ENCODE measurements around the gene MYOCD.
"Not testable (repeated sequence)": the region's sequence is repeated elsewhere in the genome, so short reads cannot be mapped to it uniquely, and the experiment has no call there.

Gene MYOCD, protein sequence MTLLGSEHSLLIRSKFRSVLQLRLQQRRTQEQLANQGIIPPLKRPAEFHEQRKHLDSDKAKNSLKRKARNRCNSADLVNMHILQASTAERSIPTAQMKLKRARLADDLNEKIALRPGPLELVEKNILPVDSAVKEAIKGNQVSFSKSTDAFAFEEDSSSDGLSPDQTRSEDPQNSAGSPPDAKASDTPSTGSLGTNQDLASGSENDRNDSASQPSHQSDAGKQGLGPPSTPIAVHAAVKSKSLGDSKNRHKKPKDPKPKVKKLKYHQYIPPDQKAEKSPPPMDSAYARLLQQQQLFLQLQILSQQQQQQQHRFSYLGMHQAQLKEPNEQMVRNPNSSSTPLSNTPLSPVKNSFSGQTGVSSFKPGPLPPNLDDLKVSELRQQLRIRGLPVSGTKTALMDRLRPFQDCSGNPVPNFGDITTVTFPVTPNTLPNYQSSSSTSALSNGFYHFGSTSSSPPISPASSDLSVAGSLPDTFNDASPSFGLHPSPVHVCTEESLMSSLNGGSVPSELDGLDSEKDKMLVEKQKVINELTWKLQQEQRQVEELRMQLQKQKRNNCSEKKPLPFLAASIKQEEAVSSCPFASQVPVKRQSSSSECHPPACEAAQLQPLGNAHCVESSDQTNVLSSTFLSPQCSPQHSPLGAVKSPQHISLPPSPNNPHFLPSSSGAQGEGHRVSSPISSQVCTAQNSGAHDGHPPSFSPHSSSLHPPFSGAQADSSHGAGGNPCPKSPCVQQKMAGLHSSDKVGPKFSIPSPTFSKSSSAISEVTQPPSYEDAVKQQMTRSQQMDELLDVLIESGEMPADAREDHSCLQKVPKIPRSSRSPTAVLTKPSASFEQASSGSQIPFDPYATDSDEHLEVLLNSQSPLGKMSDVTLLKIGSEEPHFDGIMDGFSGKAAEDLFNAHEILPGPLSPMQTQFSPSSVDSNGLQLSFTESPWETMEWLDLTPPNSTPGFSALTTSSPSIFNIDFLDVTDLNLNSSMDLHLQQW

DNA sequence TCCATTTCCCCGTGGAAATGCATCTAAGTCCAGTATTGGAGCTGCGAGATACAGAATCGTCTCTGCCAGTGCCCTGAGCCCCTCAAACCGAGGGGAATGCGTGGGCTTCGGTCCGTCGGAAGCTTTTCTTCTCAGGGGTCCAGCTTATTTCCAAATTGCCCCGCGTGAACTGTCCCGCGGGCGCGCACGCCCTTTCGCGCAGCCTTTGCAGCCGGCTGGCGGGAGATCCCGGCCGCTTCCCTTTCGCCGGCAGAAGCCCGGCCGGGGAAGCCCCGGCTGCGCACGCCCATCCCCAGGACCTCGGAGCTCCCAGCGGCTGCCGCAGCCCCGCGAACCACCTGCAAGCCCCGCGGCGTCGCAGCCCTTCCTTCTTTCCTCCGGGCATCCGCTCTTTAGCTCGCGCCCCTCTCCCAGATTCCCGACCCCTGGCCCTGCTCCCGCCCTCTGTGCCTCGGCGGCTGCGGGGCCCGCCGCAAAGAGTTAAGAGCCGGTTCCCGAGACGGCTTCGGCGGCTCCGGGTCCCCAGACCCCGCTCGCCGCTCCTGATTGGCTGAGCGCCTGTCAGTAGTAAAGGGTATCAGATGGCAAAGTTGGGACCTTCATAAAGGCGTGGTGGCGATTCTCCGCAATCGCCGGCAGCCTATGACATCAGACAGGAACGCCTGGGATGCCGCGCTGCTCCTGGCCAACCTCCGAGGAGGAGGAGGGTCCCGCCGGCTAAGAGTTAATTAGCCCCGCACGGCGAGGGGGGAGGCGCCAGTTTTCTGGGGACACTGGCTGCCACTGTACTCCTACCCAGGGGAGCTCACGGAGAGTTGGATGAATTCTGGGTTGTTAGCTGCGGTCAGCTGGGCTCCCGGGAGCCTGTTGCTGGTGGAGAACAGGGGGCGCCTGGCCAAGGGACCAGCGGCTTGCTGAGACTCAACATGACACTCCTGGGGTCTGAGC is at the start of gene MYOCD:
Gene MYOCD, plus strand, starts transcription at position 628 of the 948 bp plus-strand sequence. Its CDS starts 299 bp downstream, at position 927.
- DNase-seq = no peak

- DNase-seq = no peak
Measured at GRCh38 chr17:12616161-12616560, 49.5 kb upstream of the MYOCD start.

DNA sequence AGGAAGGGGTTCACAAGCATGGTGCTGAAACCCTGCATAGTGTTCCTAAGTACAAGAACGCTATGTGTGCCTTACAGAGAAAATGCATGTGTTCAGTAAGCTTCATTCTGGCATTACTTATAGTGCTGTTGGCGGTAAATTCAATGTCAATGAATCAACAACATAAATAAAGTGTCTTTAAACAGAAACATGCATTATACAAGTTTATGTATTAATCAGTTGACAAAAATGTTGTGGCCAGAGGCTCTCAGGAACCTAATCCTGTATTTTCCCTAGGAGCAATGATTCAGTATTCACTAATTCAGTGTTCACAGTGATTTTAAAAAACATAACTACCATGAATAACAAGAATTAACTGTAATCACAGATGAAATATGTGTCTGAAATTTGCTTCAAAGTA is 47.1 kb upstream of the MYOCD start:
- DNase-seq = no peak

DNA sequence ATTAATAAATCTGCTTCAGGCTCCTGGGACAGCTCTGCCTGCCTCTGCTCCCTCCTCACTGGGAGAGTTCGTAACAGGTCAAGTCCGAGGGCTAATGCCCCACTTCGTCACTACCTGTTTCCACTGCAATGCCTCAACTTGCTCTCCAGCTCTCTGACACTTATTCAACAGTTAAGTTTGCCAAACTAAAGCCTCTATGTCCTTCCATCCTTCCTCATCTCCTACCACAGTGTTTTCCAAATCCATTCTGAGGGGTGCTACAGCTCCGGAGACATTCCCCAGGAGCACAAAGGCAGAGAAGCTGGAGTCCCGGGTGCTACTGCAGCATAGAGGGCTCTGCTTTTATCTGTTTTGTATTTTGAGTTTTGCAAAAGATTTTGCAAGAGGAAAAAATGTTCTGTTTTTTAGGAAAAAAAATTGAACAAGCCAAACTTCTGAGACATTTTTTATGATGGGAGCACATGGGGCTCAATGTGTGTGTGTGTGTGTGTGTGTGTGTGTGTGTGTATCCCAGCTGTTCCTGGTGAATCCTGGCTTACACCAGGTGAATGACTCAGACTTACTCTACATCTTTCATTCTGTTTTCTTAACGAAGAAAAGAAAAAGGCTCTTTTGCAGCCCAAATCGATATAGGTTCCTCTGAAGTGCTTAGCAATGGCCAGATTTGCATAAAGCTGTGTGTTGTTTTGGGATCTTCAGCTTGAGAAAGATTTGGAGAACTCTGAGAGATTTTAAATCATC is 46.1 kb upstream of the MYOCD start:
- DNase-seq = no peak

- no peak for DNase-seq
Measured at GRCh38 chr17:12620200-12620720, 45.4 kb upstream of the MYOCD start.

DNA sequence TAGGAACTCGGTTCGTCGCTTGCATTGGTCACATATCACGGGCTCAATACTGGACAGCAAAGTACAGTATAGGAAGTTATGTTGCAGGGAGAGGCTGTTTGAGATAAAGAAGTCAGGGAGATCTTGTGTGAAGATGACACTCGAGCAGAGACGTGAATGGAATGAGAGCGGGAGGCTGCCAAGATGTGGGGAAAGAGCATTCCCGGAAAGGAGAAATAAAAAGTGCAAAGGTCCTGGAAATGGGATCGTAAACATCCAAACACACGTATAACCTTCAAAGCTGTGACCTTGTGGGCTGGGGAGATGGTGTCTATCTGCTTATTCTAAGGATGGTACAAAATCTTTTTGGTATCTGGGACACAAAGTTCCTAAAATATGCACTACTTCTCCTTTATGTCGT is 43.0 kb upstream of the MYOCD start:
- no peak for DNase-seq

DNA sequence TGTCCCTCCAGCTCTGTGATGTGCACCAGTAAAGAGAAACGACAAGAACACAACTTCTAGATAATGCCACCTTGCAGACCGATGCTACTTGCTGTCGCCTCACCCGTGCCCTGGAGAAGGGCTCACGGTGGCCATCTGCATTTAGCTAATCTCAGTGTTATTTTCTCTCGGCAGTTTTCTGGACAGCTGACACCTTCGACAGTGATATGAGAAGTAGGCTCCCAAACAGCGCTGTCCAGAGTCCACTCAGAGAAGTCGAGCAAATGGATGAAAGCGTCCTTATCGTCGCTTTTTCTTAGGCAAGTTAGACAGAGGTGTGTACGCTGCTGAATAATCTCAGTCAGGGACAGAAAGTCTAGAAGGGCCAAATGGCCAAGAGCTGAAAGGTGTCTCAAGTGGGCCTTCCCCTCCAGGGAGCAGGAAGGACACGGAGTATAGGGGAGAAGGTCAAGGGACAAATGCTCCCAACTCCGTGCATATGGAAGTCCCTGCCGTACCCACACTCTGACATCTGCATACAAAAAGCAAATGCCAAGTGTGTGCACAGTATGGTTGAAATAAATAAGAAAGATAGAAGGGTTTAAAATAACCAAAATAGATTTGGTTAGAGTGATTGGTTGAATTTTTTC is 42.4 kb upstream of the MYOCD start:
- no peak for DNase-seq

DNA sequence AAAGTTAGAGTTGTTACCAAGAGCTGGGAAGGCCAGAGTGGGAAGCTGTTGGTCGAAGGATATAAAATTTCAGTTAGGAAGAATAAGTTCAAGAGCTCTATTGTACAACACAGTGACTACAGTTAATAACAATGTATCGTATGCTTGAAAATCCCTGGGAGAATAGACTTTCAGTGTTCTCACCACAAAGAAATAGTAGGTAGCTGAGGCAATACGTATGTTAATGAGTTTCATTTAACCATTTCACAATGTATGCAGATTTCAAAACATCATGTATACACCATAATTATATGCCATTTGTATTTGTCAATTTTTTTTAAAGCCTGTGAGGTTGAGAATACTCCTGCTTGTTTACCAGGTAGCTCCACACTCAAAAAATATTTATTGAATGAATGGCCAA is 41.5 kb upstream of the MYOCD start:
- DNase-seq = no peak

DNA sequence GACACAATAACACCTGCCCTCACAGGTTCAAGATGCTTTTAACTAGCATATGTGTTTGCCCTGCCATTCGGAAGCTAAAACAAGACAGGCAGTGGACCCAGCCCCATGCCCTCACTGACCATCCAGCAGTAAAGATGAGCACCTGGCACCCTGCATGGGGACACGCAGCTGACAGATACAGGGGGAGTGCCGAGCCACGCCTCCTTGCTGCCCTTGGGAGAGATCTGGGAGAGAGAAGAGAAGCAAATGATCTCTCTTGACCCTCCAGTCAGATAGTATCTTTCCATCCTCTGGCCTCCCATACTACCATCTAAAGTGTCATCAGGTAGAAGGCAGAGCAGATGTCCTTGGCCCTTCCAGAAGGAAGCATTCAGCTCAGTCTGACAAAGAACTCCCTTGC is 40.6 kb upstream of the MYOCD start:
- no peak for DNase-seq

GRCh38 chr17:12627177-12627629 is 38.5 kb upstream of the MYOCD start:
- no peak for DNase-seq

DNA sequence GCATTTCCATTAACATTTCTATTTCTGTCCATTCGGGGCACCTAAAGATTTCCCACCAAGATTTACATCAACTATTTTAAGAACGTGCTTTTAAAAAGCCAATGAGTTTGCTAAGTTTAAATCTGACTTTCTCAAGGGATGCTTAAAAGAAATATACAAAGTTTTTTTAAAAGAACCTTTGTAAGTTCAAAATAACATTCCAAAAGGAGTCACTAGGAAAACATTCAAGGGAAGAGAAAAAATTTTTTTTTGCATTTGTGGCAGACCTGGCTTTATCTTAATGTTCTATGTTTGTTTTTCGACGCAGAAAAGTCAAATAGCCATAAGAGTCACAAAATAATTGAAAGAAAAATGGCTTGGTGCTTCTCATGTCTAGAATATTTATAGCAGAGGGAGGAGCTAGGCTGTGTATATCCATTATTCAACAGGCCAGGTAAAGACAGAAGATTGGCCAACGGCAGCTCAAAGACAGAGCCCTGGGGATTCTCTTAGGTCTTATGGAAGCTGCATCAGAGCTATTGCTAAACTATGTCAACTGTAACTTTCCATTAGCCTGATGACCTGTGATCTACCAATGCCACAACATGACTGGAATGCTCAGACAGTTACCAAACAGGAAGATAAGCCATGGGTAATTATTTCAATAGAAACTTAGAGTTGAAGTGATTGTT is 37.8 kb upstream of the MYOCD start:
- DNase-seq = no peak

- no peak for DNase-seq
Measured at GRCh38 chr17:12631076-12631475, 34.6 kb upstream of the MYOCD start.

DNA sequence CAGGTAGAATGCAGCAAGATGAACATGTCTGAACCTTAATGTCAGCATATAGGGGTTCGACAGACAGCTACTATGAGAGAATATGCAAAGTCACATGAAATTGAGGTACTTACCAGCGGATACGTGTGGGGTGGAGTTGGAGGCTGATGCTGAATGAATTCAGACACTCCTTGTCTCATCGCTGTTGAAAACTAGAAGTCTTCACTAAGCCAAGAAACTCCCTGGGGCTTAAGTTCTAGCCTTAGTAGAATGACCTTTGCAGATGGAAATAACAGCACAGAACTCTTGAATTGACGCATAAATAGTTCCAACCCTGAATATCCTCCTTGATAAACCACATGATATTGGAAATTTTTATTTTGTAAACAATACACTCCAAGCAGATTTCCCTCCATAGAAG is 32.9 kb upstream of the MYOCD start:
- DNase-seq = no peak

DNA sequence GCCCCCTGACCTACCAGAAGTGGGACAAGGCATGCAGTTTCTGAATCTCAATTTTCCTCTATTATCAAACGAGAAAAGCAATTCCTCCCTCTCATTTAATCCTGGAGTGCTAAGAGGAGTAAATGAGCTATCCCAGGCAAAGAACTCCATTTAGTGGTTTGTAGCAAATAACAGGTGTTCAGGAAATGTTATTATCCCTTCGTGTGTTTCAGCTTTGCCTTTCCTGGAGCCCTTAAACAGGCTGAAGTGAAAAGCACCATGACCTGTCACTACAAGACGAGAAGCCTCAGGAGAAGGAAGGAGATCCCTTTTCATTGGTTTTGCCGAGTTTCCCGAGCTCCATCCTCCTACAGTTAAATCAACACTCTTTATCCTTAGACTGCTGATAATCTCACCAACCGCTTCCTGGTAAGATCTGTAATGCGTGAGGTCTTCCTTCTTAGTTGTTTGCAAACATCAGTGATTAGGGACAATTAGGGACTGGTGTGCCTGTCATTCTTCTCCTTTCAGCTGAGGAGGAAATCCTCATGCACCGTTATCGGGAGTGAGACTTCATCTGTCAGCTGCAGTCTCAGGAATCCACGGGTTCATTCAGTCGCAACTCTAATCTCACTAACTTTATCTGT is 30.8 kb upstream of the MYOCD start:
- no peak for DNase-seq

DNA sequence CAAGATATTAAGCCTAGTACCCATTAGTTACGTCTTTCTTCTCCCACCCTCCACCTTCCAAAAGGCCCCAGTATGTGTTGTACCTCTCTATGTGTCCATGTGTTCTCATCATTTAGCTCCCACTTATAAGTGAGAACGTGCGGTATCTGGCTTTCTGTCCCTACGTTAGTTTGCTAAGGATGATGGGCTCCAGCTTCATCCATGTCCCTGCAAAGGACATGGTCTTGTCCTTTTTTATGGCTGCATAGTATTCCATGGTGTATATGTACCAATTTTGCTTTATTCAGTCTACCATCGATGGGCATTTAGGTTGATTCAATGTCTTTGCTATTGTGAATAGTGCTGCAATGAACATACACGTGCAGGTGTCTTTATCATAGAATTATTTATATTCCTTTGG is 29.7 kb upstream of the MYOCD start:
- not testable (repeated sequence) for DNase-seq

- no peak for DNase-seq
Measured at GRCh38 chr17:12637015-12637414, 28.7 kb upstream of the MYOCD start.

- no peak for DNase-seq
Measured at GRCh38 chr17:12637745-12638651, 27.7 kb upstream of the MYOCD start.

- DNase-seq = no peak
Measured at GRCh38 chr17:12640364-12640763, 25.3 kb upstream of the MYOCD start.

- DNase-seq = no peak
Measured at GRCh38 chr17:12641084-12641483, 24.6 kb upstream of the MYOCD start.
